WTC11 (cell line): ENCODE data around the gene OR6K6. TPM values are rescaled to one million over a fixed set of nuclear protein-coding genes. Genes with fewer than 3 reads are reported as not detected.

ENCODE experiments used
- ATAC-seq: fragments of 200-7000 bp; cut with Tn5 transposase; 2 replicates; pipeline ENCODE4 v1.10.0; 2021; ENCODE audit warnings: mild to moderate bottlenecking, moderate library complexity
- CTCF ChIA-PET: fragments of 300-600 bp; sonication (Branson Sonifier 250); formaldehyde crosslinking; loops from one replicate; lab custom pipeline; 2021; ENCODE audit warnings: antibody characterized with exemption; lab: Charles Lee
- POLR2A ChIA-PET: fragments of 350-600 bp; sonication (Branson Sonifier 250); formaldehyde crosslinking; loops from one replicate; lab custom pipeline; 2021; ENCODE audit warnings: antibody characterized with exemption; lab: Charles Lee
- DNase-seq: peaks from one replicate; pipeline ENCODE4 v3.0.0; 2021; ENCODE audit warnings: low spot score
- H3K27ac Mint-ChIP-seq: 2 replicates; pipeline ENCODE4 v1.8.0; 2021; ENCODE audit warnings: mixed read lengths
- H3K27me3 Mint-ChIP-seq: 2 replicates; pipeline ENCODE4 v1.8.0; 2021; ENCODE audit warnings: low read depth, mild to moderate bottlenecking, moderate library complexity, mixed read lengths
- H3K36me3 Mint-ChIP-seq: 2 replicates; pipeline ENCODE4 v1.8.0; 2021; ENCODE audit warnings: mixed read lengths
- H3K4me1 Mint-ChIP-seq: 2 replicates; pipeline ENCODE4 v1.8.0; 2022; ENCODE audit warnings: mixed read lengths
- H3K4me3 Mint-ChIP-seq: 2 replicates; pipeline ENCODE4 v1.8.0; 2021; ENCODE audit warnings: mild to moderate bottlenecking, moderate library complexity, mixed read lengths
- H3K9me3 Mint-ChIP-seq: 2 replicates; pipeline ENCODE4 v1.8.0; 2021; ENCODE audit warnings: mixed read lengths
- AR ChIP-seq: fragments of 250-450 bp; sonication (Bioruptor Pico); IDR thresholded peaks from 2 replicates; pipeline ENCODE4 v1.9.0; 2021; ENCODE audit warnings: mild to moderate bottlenecking
- ATF1 ChIP-seq: sonication (generic); formaldehyde crosslinking; IDR thresholded peaks from 2 replicates; pipeline ENCODE4 v1.8.1; 2023; ENCODE audit warnings: mild to moderate bottlenecking, moderate library complexity, missing genetic modification reagents
- CREM ChIP-seq: sonication (generic); formaldehyde crosslinking; IDR thresholded peaks from 2 replicates; pipeline ENCODE4 v1.8.1; 2022; ENCODE audit warnings: mild to moderate bottlenecking, missing genetic modification reagents, moderate library complexity
- E2F4 ChIP-seq: sonication (generic); formaldehyde crosslinking; IDR thresholded peaks from 2 replicates; pipeline ENCODE4 v1.8.1; 2022; ENCODE audit warnings: low read depth, mild to moderate bottlenecking, moderate library complexity, missing genetic modification reagents, borderline replicate concordance
- E2F5 ChIP-seq: sonication (generic); formaldehyde crosslinking; IDR thresholded peaks from 2 replicates; pipeline ENCODE4 v1.8.1; 2022; ENCODE audit warnings: mild to moderate bottlenecking, moderate library complexity, missing genetic modification reagents
- FOXK1 ChIP-seq: sonication (generic); formaldehyde crosslinking; IDR thresholded peaks from 2 replicates; pipeline ENCODE4 v1.8.0; 2022; ENCODE audit warnings: mild to moderate bottlenecking, moderate library complexity, missing genetic modification reagents
- FOXP1 ChIP-seq: sonication (generic); formaldehyde crosslinking; IDR thresholded peaks from 2 replicates; pipeline ENCODE4 v1.8.0; 2022; ENCODE audit warnings: missing genetic modification reagents, mild to moderate bottlenecking, moderate library complexity, borderline replicate concordance
- FOXP4 ChIP-seq: sonication (generic); formaldehyde crosslinking; IDR thresholded peaks from 2 replicates; pipeline ENCODE4 v1.8.0; 2022; ENCODE audit warnings: mild to moderate bottlenecking, missing genetic modification reagents
- GRHL2 ChIP-seq: fragments of 250-450 bp; sonication (Bioruptor Pico); IDR thresholded peaks from 2 replicates; pipeline ENCODE4 v1.8.0; 2022; ENCODE audit warnings: mild to moderate bottlenecking, moderate library complexity; ENCODE audit not compliant: insufficient replicate concordance, severe bottlenecking
- IRF2 ChIP-seq: sonication (generic); formaldehyde crosslinking; IDR thresholded peaks from 2 replicates; pipeline ENCODE4 v1.8.0; 2022; ENCODE audit warnings: low read depth, missing genetic modification reagents, borderline replicate concordance
- MAX ChIP-seq: sonication (generic); formaldehyde crosslinking; IDR thresholded peaks from 2 replicates; pipeline ENCODE4 v1.8.0; 2022; ENCODE audit warnings: mild to moderate bottlenecking, missing genetic modification reagents
- MLX ChIP-seq: sonication (generic); formaldehyde crosslinking; IDR thresholded peaks from 2 replicates; pipeline ENCODE4 v1.8.1; 2023; ENCODE audit warnings: mild to moderate bottlenecking, missing genetic modification reagents, moderate library complexity
- NR1H2 ChIP-seq: sonication (generic); formaldehyde crosslinking; IDR thresholded peaks from 2 replicates; pipeline ENCODE4 v1.9.0; 2021; ENCODE audit warnings: mild to moderate bottlenecking, moderate library complexity, missing genetic modification reagents
- NR2C2 ChIP-seq: sonication (generic); formaldehyde crosslinking; IDR thresholded peaks from 2 replicates; pipeline ENCODE4 v1.8.0; 2022; ENCODE audit warnings: mild to moderate bottlenecking, missing genetic modification reagents
- SMAD3 ChIP-seq: sonication (generic); formaldehyde crosslinking; IDR thresholded peaks from 2 replicates; pipeline ENCODE4 v1.8.0; 2022; ENCODE audit warnings: missing genetic modification reagents, mild to moderate bottlenecking, borderline replicate concordance
- TEAD4 ChIP-seq: sonication (generic); formaldehyde crosslinking; IDR thresholded peaks from 2 replicates; pipeline ENCODE4 v1.8.0; 2022; ENCODE audit warnings: mild to moderate bottlenecking, missing genetic modification reagents
- ZMAT4 ChIP-seq: fragments of 250-450 bp; sonication (Bioruptor Pico); IDR thresholded peaks from 2 replicates; pipeline ENCODE4 v1.9.0; 2021; ENCODE audit warnings: mild to moderate bottlenecking
- ZNF219 ChIP-seq: sonication (generic); formaldehyde crosslinking; IDR thresholded peaks from 2 replicates; pipeline ENCODE4 v1.8.0; 2023; ENCODE audit warnings: missing genetic modification reagents, mild to moderate bottlenecking, borderline replicate concordance
- ZNF416 ChIP-seq: fragments of 250-450 bp; sonication (Bioruptor Pico); IDR thresholded peaks from 2 replicates; pipeline ENCODE4 v1.9.0; 2021; ENCODE audit warnings: mild to moderate bottlenecking, inconsistent platforms
- ZNF512 ChIP-seq: sonication (generic); formaldehyde crosslinking; IDR thresholded peaks from 2 replicates; pipeline ENCODE4 v1.8.1; 2022; ENCODE audit warnings: missing genetic modification reagents, borderline replicate concordance
- ZNF671 ChIP-seq: fragments of 250-450 bp; sonication (Bioruptor Pico); IDR thresholded peaks from 2 replicates; pipeline ENCODE4 v1.8.0; 2021; ENCODE audit warnings: mild to moderate bottlenecking
- ZSCAN18 ChIP-seq: fragments of 250-450 bp; sonication (Bioruptor Pico); IDR thresholded peaks from 2 replicates; pipeline ENCODE4 v2.1.2; 2022; ENCODE audit warnings: mild to moderate bottlenecking, moderate library complexity
- total RNA-seq: library from RNA; stranded (reverse); gene quantifications from 3 replicates; pipeline ENCODE4 v1.2.3, GENCODE V29; 2021

OR6K6 gene
- total RNA-seq, 1 experiment from 2014 or later = not detected

GRCh38 chr1:158714754-158715153, 39.8 kb upstream of the OR6K6 start:
- no peaks in the 10 kb centered on the region for H3K9me3 Mint-ChIP-seq
- POLR2A ChIA-PET = no interaction called here
- ATAC-seq = peak; percentile 60; the same call in 1 of the 2 replicates
- no peak overlapping the region for H3K4me3 Mint-ChIP-seq
- H3K4me1 Mint-ChIP-seq = no peaks in the 10 kb centered on the region
- TF ChIP-seq ZNF671 (CRISPR knock-in tag) (no peak), IRF2 (CRISPR knock-in tag) (no peak), FOXK1 (no peak), GRHL2 (no peak), ZNF416 (CRISPR knock-in tag) (no peak), CREM (no peak), ZMAT4 (CRISPR knock-in tag) (no peak), E2F4 (CRISPR knock-in tag) (no peak), MLX (CRISPR knock-in tag) (no peak)
- TF ChIP-seq, all 79 proteins: peak for 0
- no peak for DNase-seq
- Mint-ChIP-seq H3K27ac (no peak overlapping the region), H3K27me3 (no peaks in the 10 kb centered on the region), H3K36me3 (no peaks in the 10 kb centered on the region)
- CTCF ChIA-PET = no interaction called here

GRCh38 chr1:158716335-158716734, 38.2 kb upstream of the OR6K6 start:
- Mint-ChIP-seq H3K27me3 (no peaks in the 10 kb centered on the region), H3K27ac (no peak overlapping the region), H3K4me3 (no peak overlapping the region), H3K36me3 (no peaks in the 10 kb centered on the region)
- ChIA-PET POLR2A (no interaction called here), CTCF (no interaction called here)
- no peak for ATAC-seq
- no peak for DNase-seq
- TF ChIP-seq E2F5 (CRISPR knock-in tag) (no peak), ZNF219 (CRISPR knock-in tag) (no peak), FOXP4 (CRISPR knock-in tag) (no peak), NR2C2 (no peak), ATF1 (no peak), E2F4 (CRISPR knock-in tag) (no peak), ZSCAN18 (no peak), FOXP1 (CRISPR knock-in tag) (no peak), ZNF512 (CRISPR knock-in tag) (no peak), AR (CRISPR knock-in tag) (no peak), NR1H2 (CRISPR knock-in tag) (no peak), MAX (CRISPR knock-in tag) (no peak), TEAD4 (CRISPR knock-in tag) (no peak), MLX (CRISPR knock-in tag) (no peak), SMAD3 (CRISPR knock-in tag) (no peak)
- TF ChIP-seq, all 79 proteins: peak for 0
- no peaks in the 10 kb centered on the region for H3K9me3 Mint-ChIP-seq
- H3K4me1 Mint-ChIP-seq = no peaks in the 10 kb centered on the region
